ENCODE results near the gene HSDL1. TPM values are rescaled to one million over a fixed set of nuclear protein-coding genes. Genes with fewer than 3 reads are reported as not detected.

The HSDL1 gene
- total and polyA plus RNA-seq, 2 donors (not counting 1 experiment from before 2014, with no cell fraction given) = 23.6 to 24.8 TPM

DNA sequence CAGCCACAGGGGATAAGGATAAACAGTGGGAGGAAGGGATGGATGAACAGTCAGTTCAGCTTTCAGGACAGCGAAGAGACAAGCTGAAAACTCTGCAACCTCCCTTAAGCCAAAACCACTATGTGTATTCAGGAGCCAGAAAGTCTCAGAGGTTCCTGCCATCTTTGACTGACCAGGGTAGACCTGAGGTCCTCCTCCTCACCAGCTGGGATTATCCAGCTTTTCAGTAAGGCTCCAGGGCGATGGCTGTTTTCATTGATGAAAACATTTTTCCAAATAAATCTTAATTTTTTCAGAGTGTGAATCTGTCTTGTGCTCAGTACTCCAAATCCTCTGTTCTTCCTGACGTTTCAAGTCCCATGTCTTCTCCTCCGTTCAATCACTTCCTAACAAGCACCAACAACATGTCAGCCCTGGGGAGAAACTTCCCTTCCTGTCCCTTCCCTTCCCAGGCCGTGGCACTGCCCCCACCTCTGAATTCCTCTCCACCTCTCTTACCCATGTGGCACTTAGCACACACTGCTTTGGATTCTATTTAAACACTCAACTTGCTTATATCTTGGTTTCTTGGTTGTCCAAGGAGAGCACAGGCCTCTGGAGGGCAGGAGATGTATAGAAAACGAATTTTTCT is 5.2 kb downstream of the HSDL1 start:
- Histone ChIP-seq H3K9me3 (ENCODE audit: control insufficient read depth, insufficient read depth, low read depth, low read length) (no peaks in the 10 kb centered on the region), H3K27ac (ENCODE audit: insufficient read depth, low read length) (no peak overlapping the region), H3K27me3 (ENCODE audit: control insufficient read depth, insufficient read depth, low read length) (no peaks in the 10 kb centered on the region), H3K9ac (ENCODE audit: insufficient read depth, low read length) (no peak overlapping the region), H3K4me3 (replicated peaks in 1 of 4; ENCODE audit: control extremely low read depth in 1 of 4, insufficient read depth in 1 of 4, low read depth in 3 of 4, low read length in 4 of 4) (no peak overlapping the region), H2AFZ (ENCODE audit: low read length) (no peak overlapping the region), H3K79me2 (ENCODE audit: control insufficient read depth, insufficient read depth, low read length) (peaks cover 14% of the 10 kb centered on the region), H4K20me1 (ENCODE audit: control insufficient read depth, extremely low read depth, insufficient read depth, low read length) (no peaks in the 10 kb centered on the region), H3K4me1 (ENCODE audit: control insufficient read depth, extremely low read depth, insufficient read depth, low read length) (no peaks in the 10 kb centered on the region), H3K36me3 (ENCODE audit: control insufficient read depth, insufficient read depth, low read length) (no peaks in the 10 kb centered on the region), H3K4me2 (ENCODE audit: extremely low read depth, insufficient read depth, low read length) (no peak overlapping the region)
- TF ChIP-seq EZH2 (IDR thresholded peaks at IDR 0.05; ENCODE audit: low read length, missing control alignments) = no peak
- TF ChIP-seq CTCF (conservative IDR thresholded peaks at IDR 0.05 in 1 of 2, IDR thresholded peaks at IDR 0.05 in 1 of 2; ENCODE audit: low read depth in 1 of 2, low read length in 2 of 2) = no peak
- no peak for DNase-seq (ENCODE audit: low read depth in 2 of 2)

- DNase-seq (ENCODE audit: low read depth in 2 of 2) = peak; percentile 54
- no peaks in the 10 kb centered on the region for H3K36me3 ChIP-seq (ENCODE audit: control insufficient read depth, insufficient read depth, low read length)
- H3K27ac ChIP-seq (ENCODE audit: insufficient read depth, low read length) = no peak overlapping the region
- H3K4me2 ChIP-seq (ENCODE audit: extremely low read depth, insufficient read depth, low read length) = no peak overlapping the region
- no peak overlapping the region for H3K4me3 ChIP-seq (replicated peaks in 1 of 4; ENCODE audit: control extremely low read depth in 1 of 4, insufficient read depth in 1 of 4, low read depth in 3 of 4, low read length in 4 of 4)
- H3K9me3 ChIP-seq (ENCODE audit: control insufficient read depth, insufficient read depth, low read depth, low read length) = no peaks in the 10 kb centered on the region
- no peak overlapping the region for H3K9ac ChIP-seq (ENCODE audit: insufficient read depth, low read length)
- H2AFZ ChIP-seq (ENCODE audit: low read length) = no peak overlapping the region
- no peaks in the 10 kb centered on the region for H4K20me1 ChIP-seq (ENCODE audit: control insufficient read depth, extremely low read depth, insufficient read depth, low read length)
- H3K79me2 ChIP-seq (ENCODE audit: control insufficient read depth, insufficient read depth, low read length) = peaks cover 9% of the 10 kb centered on the region
- no peaks in the 10 kb centered on the region for H3K27me3 ChIP-seq (ENCODE audit: control insufficient read depth, insufficient read depth, low read length)
- TF ChIP-seq EZH2 (IDR thresholded peaks at IDR 0.05; ENCODE audit: low read length, missing control alignments) (no peak), CTCF (conservative IDR thresholded peaks at IDR 0.05 in 1 of 2, IDR thresholded peaks at IDR 0.05 in 1 of 2; ENCODE audit: low read depth in 1 of 2, low read length in 2 of 2) (no peak)
- H3K4me1 ChIP-seq (ENCODE audit: control insufficient read depth, extremely low read depth, insufficient read depth, low read length) = no peaks in the 10 kb centered on the region
Observed at GRCh38 chr16:84138824-84139627, 6.0 kb downstream of the HSDL1 start.

GRCh38 chr16:84138500-84138823 is 6.5 kb downstream of the HSDL1 start:
- H2AFZ ChIP-seq (ENCODE audit: low read length) = no peak overlapping the region
- peaks cover 9% of the 10 kb centered on the region for H3K79me2 ChIP-seq (ENCODE audit: control insufficient read depth, insufficient read depth, low read length)
- H3K9me3 ChIP-seq (ENCODE audit: control insufficient read depth, insufficient read depth, low read depth, low read length) = no peaks in the 10 kb centered on the region
- no peak overlapping the region for H3K4me2 ChIP-seq (ENCODE audit: extremely low read depth, insufficient read depth, low read length)
- H3K27ac ChIP-seq (ENCODE audit: insufficient read depth, low read length) = no peak overlapping the region
- no peaks in the 10 kb centered on the region for H3K4me1 ChIP-seq (ENCODE audit: control insufficient read depth, extremely low read depth, insufficient read depth, low read length)
- no peaks in the 10 kb centered on the region for H3K36me3 ChIP-seq (ENCODE audit: control insufficient read depth, insufficient read depth, low read length)
- H3K27me3 ChIP-seq (ENCODE audit: control insufficient read depth, insufficient read depth, low read length) = no peaks in the 10 kb centered on the region
- no peak for TF ChIP-seq EZH2 (IDR thresholded peaks at IDR 0.05; ENCODE audit: low read length, missing control alignments)
- TF ChIP-seq CTCF (conservative IDR thresholded peaks at IDR 0.05 in 1 of 2, IDR thresholded peaks at IDR 0.05 in 1 of 2; ENCODE audit: low read depth in 1 of 2, low read length in 2 of 2) = no peak
- H3K4me3 ChIP-seq (replicated peaks in 1 of 4; ENCODE audit: control extremely low read depth in 1 of 4, insufficient read depth in 1 of 4, low read depth in 3 of 4, low read length in 4 of 4) = no peak overlapping the region
- H3K9ac ChIP-seq (ENCODE audit: insufficient read depth, low read length) = no peak overlapping the region
- H4K20me1 ChIP-seq (ENCODE audit: control insufficient read depth, extremely low read depth, insufficient read depth, low read length) = no peaks in the 10 kb centered on the region
- DNase-seq (ENCODE audit: low read depth in 2 of 2) = no peak

Measured in fibroblast of lung (primary cell).